ENCODE results near the gene ZNF197.
"Not testable (repeated sequence)": the region's sequence is repeated elsewhere in the genome, so short reads cannot be mapped to it uniquely, and the experiment has no call there.

DNA sequence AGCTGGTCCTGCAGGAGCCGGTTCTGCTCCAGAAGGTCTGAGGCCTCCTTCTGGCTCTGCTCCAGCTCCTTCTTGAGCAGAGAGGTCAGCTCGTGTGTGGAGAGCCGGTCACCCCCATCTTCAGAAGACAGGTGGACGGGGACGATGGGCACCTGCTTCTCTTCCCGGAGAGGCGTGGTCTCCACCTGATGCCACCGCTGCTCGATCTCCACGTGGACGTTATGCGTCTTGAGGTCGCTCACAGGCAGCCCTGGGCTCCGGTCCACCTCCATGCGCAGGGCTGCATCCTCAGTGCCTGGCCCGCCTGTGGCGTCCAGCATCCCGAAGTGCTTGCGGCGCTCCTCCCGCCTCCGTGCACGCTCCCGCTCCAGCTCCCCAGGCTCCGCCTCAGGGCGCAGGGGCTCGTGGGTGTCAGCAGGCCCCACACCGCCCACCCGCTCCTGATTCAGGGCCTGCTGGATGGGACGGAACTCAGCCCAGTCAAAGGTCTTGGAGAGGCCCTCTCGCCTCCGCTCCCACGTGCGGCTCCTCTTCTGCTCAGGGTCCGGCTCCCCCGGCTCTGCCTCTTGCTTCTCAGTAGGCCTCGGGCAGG, 45.8 kb upstream of the ZNF197 start:
- TF ChIP-seq, protein P1, sequence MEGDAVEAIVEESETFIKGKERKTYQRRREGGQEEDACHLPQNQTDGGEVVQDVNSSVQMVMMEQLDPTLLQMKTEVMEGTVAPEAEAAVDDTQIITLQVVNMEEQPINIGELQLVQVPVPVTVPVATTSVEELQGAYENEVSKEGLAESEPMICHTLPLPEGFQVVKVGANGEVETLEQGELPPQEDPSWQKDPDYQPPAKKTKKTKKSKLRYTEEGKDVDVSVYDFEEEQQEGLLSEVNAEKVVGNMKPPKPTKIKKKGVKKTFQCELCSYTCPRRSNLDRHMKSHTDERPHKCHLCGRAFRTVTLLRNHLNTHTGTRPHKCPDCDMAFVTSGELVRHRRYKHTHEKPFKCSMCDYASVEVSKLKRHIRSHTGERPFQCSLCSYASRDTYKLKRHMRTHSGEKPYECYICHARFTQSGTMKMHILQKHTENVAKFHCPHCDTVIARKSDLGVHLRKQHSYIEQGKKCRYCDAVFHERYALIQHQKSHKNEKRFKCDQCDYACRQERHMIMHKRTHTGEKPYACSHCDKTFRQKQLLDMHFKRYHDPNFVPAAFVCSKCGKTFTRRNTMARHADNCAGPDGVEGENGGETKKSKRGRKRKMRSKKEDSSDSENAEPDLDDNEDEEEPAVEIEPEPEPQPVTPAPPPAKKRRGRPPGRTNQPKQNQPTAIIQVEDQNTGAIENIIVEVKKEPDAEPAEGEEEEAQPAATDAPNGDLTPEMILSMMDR (IDR thresholded peaks at IDR 0.05): not testable (repeated sequence)
- not testable (repeated sequence) for TF ChIP-seq POLR2AphosphoS5 (IDR thresholded peaks at IDR 0.05)
